Measurements from ENCODE around the gene RNF224. TPM values are rescaled to one million over a fixed set of nuclear protein-coding genes. Genes with fewer than 3 reads are reported as not detected.

The RNF224 gene
- total and polyA plus RNA-seq, 10 of the 15 experiments (the other 5 are each of a cell fraction or from before 2014, with no cell fraction given): not detected

DNA sequence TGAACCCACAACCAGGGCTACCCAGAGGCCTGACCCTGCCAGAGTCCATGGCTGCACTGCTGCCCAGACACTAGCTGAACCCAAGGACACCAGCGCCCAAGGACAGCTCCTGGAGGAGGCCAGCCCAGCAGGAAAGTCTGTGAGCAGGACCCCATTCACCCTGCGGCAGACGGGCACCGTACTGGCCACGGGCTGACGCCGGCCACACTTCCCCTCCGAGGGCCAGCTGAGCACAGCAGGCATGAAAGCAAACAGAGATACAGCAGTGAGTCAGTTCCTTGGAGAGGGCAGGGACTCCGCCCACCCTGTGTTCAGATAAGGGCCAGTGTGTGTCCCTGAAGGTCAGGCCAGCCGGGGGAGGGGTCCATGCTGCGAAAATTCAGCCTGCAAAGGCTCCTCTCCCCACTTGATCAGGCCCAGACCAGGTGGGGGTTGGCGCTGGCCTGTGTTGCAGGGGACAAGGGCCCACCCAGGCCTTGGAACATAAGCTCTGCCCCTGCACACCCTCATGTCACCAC lies 8.5 kb upstream of the RNF224 start:
- Histone ChIP-seq H3K4me2 (ENCODE audit: control insufficient read depth, insufficient read depth) (no peak overlapping the region), H3K9ac (ENCODE audit: control insufficient read depth, insufficient read depth, low read length) (no peak overlapping the region)
- no peak for FAIRE-seq

DNA sequence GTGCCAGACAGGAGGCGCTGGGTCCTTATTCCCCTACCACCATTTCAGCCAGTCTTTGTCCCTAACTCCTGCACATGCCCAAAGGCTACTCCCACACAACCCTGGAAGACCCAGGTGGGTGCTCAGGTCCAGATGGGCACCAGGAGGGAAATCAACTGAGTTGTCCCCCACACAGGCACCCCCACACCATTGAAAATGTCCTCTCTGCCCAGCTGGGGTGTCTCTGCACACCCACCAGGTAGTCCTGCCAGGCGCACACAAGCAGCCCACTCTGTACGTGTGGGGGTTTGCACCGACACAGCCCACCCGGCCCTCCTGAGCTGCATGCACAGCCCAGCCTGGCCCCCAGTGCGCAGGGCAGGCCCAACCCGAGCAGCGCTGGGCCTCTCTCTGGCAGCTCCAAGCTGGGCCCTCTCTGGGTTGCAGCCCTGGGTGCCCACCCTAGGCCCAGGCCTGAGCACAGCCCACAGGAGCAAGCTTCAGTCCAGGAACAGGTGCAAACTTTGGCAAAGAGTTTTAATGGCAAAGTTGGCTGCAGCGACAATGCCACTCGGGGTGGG lies 7.5 kb upstream of the RNF224 start:
- intact Hi-C loops (cut with micrococcal nuclease; ENCODE audit: unreplicated experiment): loop anchor here (5.0 to 10.0 kb wide), 2 partner anchors 33 to 175 kb away; partner anchors contain the start of genes ANAPC2, NPDC1 and SSNA1
- FAIRE-seq: no peak

More for the DNA sequence above, 8.5 kb upstream of the RNF224 start:
- Histone ChIP-seq H3K4me3 (no peak overlapping the region), H2AFZ (ENCODE audit: control insufficient read depth, low read depth, low read length) (no peak overlapping the region), H3K27me3 (replicated peaks in 1 of 2; ENCODE audit: control insufficient read depth in 2 of 2, insufficient read depth in 2 of 2, low read length in 1 of 2) (no peaks in the 10 kb centered on the region), H4K20me1 (ENCODE audit: control insufficient read depth, insufficient read depth) (no peaks in the 10 kb centered on the region), H3K4me1 (ENCODE audit: control insufficient read depth, insufficient read depth, low read length) (peaks cover 5% of the 10 kb centered on the region; the same call in 1 of the 2 replicates), H3K9me3 (replicated peaks; ENCODE audit: control insufficient read depth, insufficient read depth, low read length) (no peaks in the 10 kb centered on the region), H3K27ac (ENCODE audit: control insufficient read depth, insufficient read depth) (no peak overlapping the region), H3K79me2 (ENCODE audit: control insufficient read depth, insufficient read depth, low read length) (no peaks in the 10 kb centered on the region), H3K36me3 (ENCODE audit: control insufficient read depth in 2 of 2, insufficient read depth in 2 of 2, low read length in 1 of 2) (peaks cover 0 to 2% of the 10 kb centered on the region in 2 experiments; a peak in 2 of 4 replicates)
- SMC1A ChIA-PET (ENCODE audit: uncharacterized antibody, unreplicated experiment): no interaction called here
- no peak for DNase-seq (ENCODE audit: low read depth, low spot score)
- CTCF ChIA-PET: no interaction called here
- TF ChIP-seq POLR2A (IDR thresholded peaks at IDR 0.05; ENCODE audit: low read depth, low read length) (peak; percentile 39; the same call in 1 of the 2 replicates), EZH2 (IDR thresholded peaks at IDR 0.05; ENCODE audit: borderline replicate concordance, control insufficient read depth, low read depth, low read length) (no peak), POLR2AphosphoS2 (IDR thresholded peaks at IDR 0.05; ENCODE audit: low read depth, low read length) (0 out of 2 replicates have a peak, but pooled peaks have one; percentile 24)
- 84% methylated on average over 11 of the region's 12 CpGs for WGBS (ENCODE audit: insufficient coverage, insufficient replicate concordance, low lambda C conversion rate, missing lambda C conversion rate)
- ATAC-seq: no peak
- intact Hi-C loops (cut with micrococcal nuclease; ENCODE audit: unreplicated experiment) (no loop called here), in situ Hi-C loops (cut with MboI) (no loop called here)
- RAD21 ChIA-PET (ENCODE audit: unreplicated experiment): no interaction called here
- POLR2A ChIA-PET: interaction anchor here (0.6 to 1.4 kb wide), 4 partner anchors 18 to 191 kb away, joined by 4 to 8 read pairs (median 4); partner anchors contain the start of gene TPRN
- no TSS peak for BruUV-seq (replicated peaks)

More for the DNA sequence above, 7.5 kb upstream of the RNF224 start:
- no peak overlapping the region for H3K4me3 ChIP-seq
- no TSS peak for BruUV-seq (replicated peaks)
- CTCF ChIA-PET: no interaction called here
- RAD21 ChIA-PET (ENCODE audit: unreplicated experiment): interaction anchor here (0.5 kb wide), 1 partner anchor 267 kb away, joined by 3 read pairs; no protein-coding TSS in a partner anchor
- ATAC-seq (no peak), DNase-seq (ENCODE audit: low read depth, low spot score) (no peak)
- H3K27ac ChIP-seq (ENCODE audit: control insufficient read depth, insufficient read depth): no peak overlapping the region
- POLR2A ChIA-PET: interaction anchor here (0.6 to 1.4 kb wide), 3 partner anchors 19 to 69 kb away, joined by 4 to 5 read pairs (median 5); partner anchors contain the start of gene TPRN
- no peak overlapping the region for H3K4me2 ChIP-seq (ENCODE audit: control insufficient read depth, insufficient read depth)
- TF ChIP-seq IKZF2 (IDR thresholded peaks at IDR 0.05): no peak
- TF ChIP-seq POLR2A (IDR thresholded peaks at IDR 0.05; ENCODE audit: low read depth, low read length): peak; percentile 41; the same call in 1 of the 2 replicates
- no peak overlapping the region for H2AFZ ChIP-seq (ENCODE audit: control insufficient read depth, low read depth, low read length)
- H4K20me1 ChIP-seq (ENCODE audit: control insufficient read depth, insufficient read depth): no peaks in the 10 kb centered on the region
- no peaks in the 10 kb centered on the region for H3K9me3 ChIP-seq (replicated peaks; ENCODE audit: control insufficient read depth, insufficient read depth, low read length)
- H3K27me3 ChIP-seq (replicated peaks in 1 of 2; ENCODE audit: control insufficient read depth in 2 of 2, insufficient read depth in 2 of 2, low read length in 1 of 2): no peaks in the 10 kb centered on the region
- peaks cover 0 to 2% of the 10 kb centered on the region in 2 experiments; a peak in 2 of 4 replicates for H3K36me3 ChIP-seq (ENCODE audit: control insufficient read depth in 2 of 2, insufficient read depth in 2 of 2, low read length in 1 of 2)
- no peaks in the 10 kb centered on the region for H3K79me2 ChIP-seq (ENCODE audit: control insufficient read depth, insufficient read depth, low read length)
- H3K4me1 ChIP-seq (ENCODE audit: control insufficient read depth, insufficient read depth, low read length): peaks cover 12% of the 10 kb centered on the region
- SMC1A ChIA-PET (ENCODE audit: uncharacterized antibody, unreplicated experiment): interaction anchor here (0.5 to 1.1 kb wide), 2 partner anchors 17 to 101 kb away, joined by 3 read pairs; no protein-coding TSS in a partner anchor
- in situ Hi-C loops (cut with MboI): no loop called here
- H3K9ac ChIP-seq (ENCODE audit: control insufficient read depth, insufficient read depth, low read length): no peak overlapping the region
- WGBS (ENCODE audit: insufficient coverage, insufficient replicate concordance, low lambda C conversion rate, missing lambda C conversion rate): 94% methylated on average over 10 of the region's 10 CpGs

Measured in GM12878 (cell line).